UCSD-AML1 (cell line): ENCODE data around the gene ZNF638.

Experiments
- DNase-seq: peaks from one replicate; lab custom pipeline; 2025; ENCODE audit not compliant: unreplicated experiment; lab: John Stamatoyannopoulos, UW

Gene ZNF638

DNA sequence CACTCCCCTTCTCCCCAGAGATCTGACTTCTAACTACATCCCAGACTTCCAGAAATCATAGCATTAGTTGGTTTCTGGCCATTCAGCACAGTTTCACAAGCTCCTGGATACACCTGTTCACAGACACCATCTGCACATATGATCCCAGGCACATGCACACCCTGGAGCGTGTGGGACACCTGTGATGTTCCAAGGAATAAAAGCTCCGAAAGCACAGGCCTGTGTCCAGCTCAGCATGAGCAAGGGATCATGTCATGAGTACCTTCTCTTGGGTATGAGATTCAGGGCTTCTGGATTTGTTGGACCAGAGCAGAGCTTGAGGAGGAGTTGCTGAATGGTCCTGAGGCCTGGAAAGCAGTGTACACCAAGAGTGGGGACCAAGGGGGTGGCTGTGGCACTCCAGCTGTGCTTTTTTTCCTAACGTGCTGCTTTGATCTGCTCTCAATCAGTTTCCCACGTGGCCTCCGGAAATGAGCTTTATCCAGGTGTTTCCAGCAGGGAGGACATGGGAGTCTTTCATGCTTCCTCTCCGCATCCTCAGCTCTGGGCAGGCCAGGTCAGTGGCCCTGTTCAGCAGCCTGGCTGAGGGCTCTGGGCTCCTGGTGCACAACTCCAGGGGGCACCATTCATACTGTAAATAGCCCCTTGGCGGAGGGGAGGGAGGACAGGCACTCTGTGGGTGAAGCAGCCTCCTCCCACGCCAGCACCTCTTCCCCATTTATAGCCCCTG is 123.6 kb downstream of the ZNF638 start:
- peak; percentile 80 for DNase-seq

DNA sequence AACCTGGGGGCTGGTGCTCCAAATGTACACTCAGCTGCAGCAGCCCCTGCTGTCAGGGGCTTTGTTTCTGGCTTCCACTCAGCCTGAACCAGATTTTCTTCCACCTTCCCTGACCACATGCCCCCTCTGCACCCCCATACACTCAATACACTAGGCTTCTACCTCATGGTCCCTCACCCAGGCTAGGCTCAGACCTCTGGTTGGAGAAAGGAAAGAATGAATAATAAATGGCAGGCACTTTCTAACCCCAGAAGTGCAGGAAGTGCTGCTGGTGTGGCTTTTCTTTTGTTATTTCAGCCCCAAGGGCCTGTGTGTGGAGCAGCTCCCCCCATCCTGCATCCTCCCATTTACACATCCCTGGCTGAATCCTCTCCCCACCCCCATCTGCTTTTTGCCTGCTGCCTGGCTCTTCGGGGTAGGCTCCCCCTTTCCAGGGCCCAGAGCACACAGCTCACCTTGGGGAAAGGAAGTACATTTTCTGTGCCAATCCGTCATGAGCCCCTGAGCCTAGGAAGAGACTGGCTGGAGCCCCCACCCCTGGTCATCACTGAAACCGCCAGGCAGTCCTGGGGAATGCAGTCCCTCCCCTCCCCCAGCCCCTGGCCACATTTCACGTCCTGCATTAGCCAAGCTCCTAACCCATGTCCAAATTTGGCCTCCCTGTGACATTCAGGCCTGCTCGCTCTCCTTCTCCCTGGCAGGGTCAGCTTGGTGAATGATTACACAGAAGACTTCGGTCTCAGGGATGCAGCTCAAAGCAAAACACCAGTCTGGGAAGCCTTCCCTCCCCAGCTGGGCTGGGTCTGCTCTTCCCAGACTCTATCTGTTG is 124.4 kb downstream of the ZNF638 start:
- peak; percentile 80 for DNase-seq

DNA sequence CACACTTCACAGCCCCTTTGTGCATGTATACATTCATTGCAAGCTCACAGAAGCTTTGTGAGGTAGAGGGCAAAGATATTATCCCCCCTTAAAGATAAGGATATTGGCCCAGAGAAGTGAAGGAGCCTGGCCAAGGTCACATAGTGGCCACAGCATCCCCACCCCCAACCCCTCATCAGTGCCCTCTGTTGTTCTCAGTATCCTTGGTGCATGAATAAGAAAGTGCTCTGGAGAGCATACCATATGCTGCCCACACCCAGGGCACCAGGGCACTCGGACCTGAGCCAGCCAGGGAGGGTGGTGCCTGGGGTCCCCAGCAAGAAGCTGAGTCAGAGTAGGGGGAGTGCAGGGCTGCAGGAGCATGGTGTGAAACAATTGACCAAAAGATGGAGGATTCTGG is 125.0 kb downstream of the ZNF638 start:
- DNase-seq, result no peak

DNA sequence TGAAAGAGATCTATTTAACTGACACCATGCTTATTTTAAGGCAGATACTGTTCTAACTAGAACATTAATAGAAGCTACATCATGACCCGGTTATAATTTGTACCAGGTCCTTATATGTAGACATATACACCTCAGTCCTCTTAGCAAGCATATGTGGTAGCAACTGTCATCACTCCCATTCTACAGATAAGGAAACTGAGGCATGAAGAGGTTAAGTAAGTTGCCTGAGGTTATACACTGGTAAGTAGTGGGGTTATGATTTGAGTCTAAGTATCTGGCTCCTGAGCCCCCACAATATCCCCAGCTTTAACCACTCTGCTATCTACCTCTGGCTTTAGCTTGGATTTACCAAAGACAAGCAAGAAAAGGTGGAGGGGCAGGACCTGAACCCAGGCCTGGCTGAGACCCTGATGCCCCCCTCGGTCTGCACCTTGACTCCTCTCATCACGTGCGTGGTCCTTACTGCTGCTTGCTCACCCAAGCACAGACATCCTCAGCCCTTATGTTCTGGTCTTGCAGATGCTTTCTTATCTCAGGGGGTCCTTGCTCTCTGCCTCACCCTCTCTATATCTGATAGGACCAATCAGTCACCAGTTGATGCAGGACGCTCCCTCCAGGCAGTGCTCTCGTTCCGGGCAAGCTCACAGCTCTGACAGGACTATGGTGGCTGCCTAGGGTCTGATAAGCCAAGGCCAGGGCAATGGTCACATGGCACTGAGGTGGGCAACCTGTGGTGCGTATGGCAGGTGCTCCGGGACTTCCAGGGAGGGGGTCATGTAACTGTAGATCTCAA is 125.7 kb downstream of the ZNF638 start:
- DNase-seq, result no peak

DNA sequence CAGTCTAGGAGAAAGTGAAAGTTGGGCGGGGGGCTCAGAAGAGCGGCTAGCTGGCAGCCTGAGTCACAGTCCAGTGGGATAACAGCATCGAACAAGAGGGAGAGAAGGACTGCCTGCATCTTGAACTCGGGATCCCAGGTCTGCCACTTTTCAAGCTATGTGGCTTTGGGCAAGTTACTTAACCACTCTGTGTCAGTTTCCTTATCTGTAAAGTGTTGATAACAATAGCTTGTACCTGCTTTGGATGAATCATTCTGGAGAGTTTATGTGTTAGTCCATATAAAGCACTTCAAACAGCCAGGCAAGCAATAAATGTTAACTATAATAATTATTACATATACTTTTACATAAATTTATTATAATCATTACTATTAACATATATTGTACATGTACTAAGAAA is 126.3 kb downstream of the ZNF638 start:
- DNase-seq, result no peak

DNA sequence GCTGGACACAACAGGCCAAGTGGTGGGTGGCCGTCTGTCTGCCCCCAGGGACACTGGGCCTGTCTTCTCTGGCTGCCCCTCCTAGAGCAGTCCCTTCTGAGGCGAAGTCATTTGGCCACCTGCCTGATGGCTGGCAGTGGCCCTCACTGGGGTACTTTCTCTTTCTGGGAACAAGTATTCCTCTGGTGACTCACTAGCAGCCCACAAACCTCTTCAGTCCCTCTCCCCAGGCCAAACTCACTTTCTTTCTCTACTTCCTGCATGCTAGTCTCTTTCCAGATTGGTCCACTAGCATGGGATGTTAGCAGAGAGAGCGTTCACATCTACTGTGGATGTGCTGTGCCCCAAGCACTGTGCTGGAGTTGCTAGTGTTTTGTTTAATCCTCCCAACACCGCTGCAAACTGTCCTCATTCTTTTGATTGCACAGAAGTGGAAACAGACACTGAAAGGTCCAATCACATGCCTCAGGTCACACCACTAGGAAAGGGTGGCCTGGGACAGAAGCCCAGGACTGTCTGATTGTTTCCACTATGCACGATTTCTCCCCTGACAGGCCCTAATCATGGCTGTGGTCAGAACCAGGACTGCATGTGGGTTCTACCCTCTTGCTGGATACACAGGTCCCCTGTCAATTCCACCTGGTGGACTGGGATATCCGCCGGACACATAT is 127.0 kb downstream of the ZNF638 start:
- no peak for DNase-seq

DNA sequence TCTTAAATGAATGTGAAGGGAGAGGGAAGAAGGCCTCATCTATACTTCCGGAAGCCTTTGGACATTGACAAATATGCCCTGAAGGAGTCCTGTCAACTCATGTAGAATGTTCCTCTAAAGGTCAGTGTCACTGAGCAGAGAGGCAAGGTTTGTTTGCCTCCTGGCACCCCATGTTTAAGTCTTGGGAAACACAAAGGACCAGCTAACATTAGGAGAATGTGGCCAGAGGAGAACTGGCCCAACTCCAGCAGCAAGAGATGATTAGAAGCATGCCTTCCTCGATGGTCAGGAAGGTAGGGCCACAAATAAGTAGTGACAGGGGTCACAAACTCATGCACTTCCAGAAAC is 127.5 kb downstream of the ZNF638 start:
- DNase-seq, result no peak

DNA sequence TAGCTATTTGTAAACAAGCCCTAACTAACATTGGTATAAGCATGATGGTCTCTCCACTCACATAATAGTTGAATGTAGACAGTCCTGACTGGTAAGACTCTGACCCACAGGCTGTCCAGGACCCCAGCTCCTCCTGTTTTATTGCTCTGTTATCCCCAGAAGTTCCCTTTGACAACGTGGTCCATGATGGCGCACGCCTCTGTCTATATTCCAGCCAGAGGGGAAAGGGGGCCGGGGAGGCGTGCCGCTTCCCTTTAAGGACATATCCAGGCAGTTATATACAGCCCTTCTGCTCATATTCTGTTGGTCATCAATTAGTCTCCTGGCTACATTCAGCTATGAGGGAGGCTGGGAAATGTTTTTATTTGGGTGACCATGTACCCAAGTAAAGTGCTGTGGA is 128.5 kb downstream of the ZNF638 start:
- DNase-seq, result no peak

DNA sequence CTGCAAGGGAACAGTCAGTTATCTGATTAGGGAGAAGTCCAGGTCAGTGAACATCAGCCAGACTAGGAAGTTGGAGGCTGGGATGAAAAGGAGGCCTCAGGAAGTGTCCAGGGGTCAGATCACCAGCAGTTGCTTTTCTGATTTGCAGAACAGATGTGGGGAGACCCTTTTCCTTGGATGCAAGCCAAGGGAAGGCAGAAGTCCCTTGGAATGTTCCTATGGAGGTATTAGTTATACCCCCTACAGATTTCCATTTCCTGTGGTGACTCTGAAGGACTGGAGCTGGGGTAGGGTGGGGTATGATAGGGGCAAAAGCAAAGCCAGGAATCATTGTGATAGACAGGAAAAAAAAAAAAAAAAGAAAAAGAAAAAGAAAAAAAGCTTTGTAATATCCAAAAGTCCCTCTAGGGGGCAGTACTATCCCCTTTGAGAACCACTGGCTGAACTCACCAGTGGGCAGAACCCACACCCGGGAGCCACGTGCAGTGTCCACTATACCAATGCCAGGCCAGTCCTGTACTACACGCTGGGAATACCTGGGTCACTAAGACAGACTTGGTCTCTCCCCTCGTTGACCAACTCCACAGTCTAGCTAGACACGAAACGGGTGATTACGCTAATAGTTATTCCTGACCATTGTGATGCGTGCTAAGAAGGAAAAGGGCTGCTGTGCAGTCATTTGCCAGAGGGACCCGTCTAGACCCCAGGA is 129.2 kb downstream of the ZNF638 start:
- DNase-seq, result peak; percentile 41

DNA sequence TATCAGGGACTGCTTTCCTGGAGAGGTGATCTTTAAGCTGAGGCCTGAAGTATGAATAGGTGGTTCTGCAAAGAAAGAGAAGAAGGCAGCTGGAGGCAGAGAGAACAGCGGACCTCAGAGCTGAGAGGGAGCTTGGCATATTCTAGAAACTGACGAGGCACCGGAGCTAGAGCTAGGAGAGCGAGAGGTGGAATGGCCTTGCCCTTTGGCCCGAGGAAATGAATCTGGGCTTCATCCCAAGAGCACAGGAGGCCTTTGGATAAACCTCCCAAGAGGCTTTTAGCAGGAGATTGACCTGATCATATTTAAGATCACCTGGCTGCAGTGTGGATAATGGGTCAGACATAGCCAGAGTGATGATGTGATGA is 129.7 kb downstream of the ZNF638 start:
- DNase-seq, result no peak

DNA sequence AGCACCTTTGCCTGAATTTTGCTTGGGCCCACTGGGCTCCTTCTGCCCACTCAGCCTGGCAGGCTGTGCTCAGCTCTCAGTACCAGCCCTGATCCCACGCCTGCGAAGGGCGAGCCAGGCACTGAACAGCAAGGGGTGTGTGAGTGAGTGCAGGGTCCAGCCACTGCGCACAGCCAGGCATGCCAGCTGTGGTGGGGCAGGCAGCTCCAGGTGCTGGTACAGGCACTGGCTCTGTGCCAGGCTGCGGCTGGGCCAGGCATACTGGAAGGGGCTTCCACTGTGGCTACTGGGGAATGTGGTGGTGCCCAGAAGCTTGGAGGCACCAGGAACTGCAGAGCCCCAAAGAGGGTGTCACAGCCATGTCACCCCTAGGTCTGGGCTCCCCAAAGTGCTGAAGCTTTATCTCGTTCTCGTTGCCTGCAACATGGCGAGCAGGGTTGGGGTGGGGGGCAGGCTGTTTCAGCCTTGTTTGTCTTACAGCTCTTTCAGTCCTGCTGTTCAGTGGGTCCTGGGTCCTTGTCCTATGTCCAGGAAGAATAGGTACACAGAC is 130.5 kb downstream of the ZNF638 start:
- no peak for DNase-seq

DNA sequence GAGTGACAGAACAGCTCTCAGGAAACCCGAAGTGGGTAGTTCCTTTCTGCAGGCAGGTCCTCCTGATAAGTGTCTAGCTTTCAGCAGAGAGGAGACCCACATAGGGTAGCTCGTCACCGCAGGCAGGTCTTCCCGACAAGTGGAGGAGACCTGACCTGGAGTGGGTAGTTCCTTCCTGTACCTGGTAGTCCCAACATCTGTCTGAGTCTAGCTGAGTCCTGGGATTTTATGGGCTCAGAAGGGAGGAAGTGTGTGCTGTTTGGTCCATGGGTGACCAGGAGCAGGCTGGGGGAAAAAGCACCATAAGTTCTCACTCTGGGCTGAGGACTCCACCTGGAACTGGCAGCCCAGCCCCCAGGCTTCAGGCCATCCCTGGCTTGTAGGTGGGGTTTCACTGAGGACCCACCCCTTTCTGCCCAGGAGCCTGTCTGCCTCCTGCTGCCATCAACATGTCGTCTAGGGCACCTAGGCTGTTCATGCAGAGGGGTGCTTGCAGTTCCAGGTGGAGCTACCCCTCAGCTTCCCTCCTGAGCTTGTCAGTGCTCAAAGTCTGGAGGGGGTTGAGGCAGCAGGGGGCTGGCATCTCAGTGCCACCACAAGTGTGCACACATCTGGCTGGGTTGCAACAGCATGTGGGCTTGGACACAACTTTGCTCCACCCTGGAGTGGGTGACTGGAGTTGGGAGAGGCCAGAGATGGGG is 131.2 kb downstream of the ZNF638 start:
- no peak for DNase-seq

DNA sequence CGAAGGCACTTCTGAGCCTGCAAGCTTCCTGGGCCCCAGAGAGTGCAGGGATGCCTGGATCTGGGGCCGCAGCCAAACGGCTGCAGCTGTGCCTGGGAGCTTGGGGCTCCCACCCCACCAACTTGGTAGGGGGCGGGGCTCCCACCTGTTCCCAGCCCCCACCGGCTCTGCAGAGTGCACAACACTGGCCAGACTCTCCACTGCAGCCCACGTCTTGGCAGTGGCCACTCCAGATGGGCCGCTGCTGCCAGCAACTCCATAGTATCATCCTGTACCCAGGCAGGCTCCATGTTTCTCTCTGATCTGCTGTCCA is 131.7 kb downstream of the ZNF638 start:
- no peak for DNase-seq

DNA sequence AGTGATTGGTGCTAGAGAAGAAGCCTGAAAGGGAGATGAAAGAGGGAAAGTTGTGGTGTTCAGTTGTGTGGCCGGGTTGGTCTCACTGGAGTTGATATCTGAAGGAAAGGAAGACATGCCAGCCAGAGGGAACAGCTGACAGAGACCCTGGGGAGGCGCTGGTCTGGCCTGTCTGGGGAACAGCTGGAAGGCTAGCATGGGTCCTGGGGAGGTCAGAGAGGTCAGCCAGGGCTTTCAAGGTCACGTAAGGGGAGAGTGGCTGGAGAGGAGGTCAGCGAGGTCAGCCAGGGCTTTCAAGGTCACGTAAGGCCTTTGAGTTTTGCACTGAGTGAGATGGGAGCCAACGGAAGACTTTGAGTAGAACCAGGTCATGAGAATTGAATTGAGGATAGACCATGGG is 132.8 kb downstream of the ZNF638 start:
- DNase-seq, result no peak

DNA sequence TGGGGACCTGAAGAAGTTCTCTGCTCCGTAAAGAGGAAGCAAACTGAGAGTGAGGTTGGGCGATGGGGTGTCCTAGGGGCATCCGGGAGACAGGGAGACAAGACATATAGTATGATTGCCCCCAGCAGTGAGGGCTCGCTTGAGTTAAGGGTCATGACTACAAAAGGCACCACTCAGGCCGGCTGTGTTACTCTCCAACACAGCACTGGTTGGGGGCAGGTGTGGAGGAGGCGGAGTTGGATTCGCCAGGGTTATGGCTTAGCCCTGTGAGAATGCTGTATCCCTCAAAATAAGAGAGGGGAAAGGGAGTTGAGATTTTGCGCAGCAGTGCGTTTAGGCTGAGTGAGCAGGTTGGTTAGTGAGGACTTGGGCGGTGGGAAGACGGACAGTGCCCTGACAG is 133.8 kb downstream of the ZNF638 start:
- no peak for DNase-seq

DNA sequence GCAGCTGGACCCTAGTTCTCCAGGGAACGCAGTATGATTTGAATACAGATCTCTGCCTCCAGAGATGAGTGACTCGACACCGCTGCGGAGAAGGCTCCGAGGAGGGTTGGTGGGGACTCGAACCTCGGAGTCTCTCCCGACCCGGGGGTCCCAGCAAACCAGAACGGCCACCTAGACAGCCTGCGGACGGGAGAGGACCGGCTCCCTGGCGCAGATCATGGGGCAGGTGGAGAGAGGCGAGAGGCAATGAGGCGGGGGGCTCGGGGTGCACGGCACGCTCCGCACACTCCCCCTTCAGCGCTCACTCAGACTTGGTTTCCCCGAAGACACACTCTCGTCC is 134.3 kb downstream of the ZNF638 start:
- no peak for DNase-seq

DNA sequence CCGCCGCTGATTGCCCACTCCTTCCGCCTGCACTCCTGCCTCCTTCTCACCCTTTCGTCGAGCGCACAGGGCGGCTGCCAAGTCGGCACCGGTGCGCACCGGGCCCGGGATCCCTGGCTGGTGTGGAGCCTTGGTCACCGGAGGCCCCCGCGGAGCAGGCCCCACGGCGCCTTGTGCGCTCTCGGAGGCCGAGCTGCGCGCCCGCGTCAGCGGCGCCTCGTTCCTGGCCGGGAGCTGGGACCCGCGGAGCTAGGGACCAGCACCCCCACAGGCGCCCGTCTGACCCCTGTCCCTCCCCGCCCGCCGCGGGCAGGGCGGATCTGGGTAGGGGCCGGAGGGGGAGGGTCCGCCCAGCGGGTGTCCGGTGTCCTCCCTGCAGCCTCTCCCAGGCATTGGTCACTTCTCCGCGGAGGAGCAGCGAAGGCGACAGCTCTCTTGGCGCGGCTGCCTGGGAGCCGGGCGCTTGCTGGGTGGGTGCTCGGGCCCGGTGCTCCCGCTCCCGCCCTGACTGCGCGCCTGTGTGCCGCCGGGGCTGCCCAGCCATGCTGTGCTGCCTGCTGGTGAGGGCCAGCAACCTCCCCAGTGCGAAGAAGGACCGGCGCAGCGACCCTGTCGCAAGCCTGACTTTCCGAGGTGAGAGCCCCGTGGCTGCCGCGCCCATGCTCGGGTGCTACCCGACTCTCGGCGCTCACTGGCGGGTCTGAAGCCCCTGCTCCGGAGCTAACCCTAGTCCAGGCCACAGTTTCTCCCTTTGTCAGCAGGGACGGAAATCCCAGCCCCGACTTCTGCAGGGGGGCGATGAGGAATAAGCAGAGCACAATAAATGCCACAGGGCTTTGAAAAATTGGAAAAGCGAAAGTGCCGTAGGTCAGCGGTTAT is 135.0 kb downstream of the ZNF638 start:
- DNase-seq, result peak; percentile 40

DNA sequence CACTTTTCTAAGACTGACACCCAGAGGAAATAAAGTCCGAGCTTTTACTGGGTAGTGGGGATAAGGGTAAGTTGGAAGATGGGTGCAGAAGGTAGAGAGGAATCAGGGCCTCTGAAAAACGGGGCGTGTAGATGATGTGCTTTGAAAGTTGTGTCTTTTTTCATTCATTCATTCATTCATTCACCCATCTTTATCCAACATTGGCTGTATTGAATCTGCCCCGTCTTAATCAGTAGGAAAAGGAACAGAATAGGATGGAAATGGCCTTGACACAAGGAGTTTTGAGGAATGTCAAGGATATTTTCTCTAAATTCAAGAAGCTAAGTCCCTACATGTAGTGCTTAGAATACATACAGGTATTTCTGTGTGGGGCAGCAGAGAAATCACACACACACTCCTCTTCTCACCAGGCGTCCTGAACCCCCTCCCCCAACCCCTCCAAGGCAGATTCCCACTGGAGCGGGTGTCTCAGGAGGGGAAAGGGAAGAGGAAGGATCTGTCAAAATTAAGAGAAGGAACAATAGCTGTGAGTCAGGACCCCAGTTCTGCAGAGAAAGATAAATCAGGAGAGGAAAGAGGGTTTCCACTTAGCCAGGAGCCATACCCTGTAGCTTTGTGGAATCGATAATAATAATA is 135.7 kb downstream of the ZNF638 start:
- DNase-seq, result no peak
